H9 (cell line): ENCODE data around the gene LRSAM1. TPM values are rescaled to one million over a fixed set of nuclear protein-coding genes. Genes with fewer than 3 reads are reported as not detected.

Experiments used
- DNase-seq: peaks from one replicate; pipeline ENCODE4 v3.0.0-alpha.2; 2017
- H2AFZ ChIP-seq: one replicate; pipeline ENCODE4 v1.6.1; 2013; ENCODE audit warnings: mild to moderate bottlenecking, low read length, control low read depth, moderate library complexity
- H2AK5ac ChIP-seq: 2 replicates; pipeline ENCODE4 v1.6.1; 2013; ENCODE audit warnings: low read length, control low read depth, mixed read lengths; ENCODE audit not compliant: insufficient read length
- H2BK120ac ChIP-seq: one replicate; pipeline ENCODE4 v1.6.1; 2013; ENCODE audit warnings: low read depth, mild to moderate bottlenecking, low read length, control low read depth, inconsistent platforms; ENCODE audit not compliant: poor library complexity, severe bottlenecking
- H2BK12ac ChIP-seq: 2 replicates; pipeline ENCODE4 v1.6.1; 2013; ENCODE audit warnings: low read length, control low read depth, mixed read lengths, low read depth; ENCODE audit not compliant: insufficient read length
- H2BK15ac ChIP-seq: 2 replicates; pipeline ENCODE4 v1.6.1; 2013; ENCODE audit warnings: low read depth, low read length, control low read depth
- H2BK20ac ChIP-seq: one replicate; pipeline ENCODE4 v1.6.1; 2013; ENCODE audit warnings: low read depth, mild to moderate bottlenecking, low read length, control low read depth, inconsistent platforms; ENCODE audit not compliant: poor library complexity, severe bottlenecking
- H2BK5ac ChIP-seq: 2 replicates; pipeline ENCODE4 v1.6.1; 2013; ENCODE audit warnings: low read length, control low read depth, mixed read lengths; ENCODE audit not compliant: insufficient read length
- H3K14ac ChIP-seq: 2 replicates; pipeline ENCODE4 v1.6.1; 2013; ENCODE audit warnings: low read length, control low read depth; ENCODE audit not compliant: insufficient read depth
- H3K18ac ChIP-seq: 2 replicates; pipeline ENCODE4 v1.6.1; 2013; ENCODE audit warnings: low read depth, mild to moderate bottlenecking, mixed read lengths, low read length, control low read depth; ENCODE audit not compliant: insufficient read length
- H3K23ac ChIP-seq: 2 replicates; pipeline ENCODE4 v1.6.1; 2013; ENCODE audit warnings: low read length, control low read depth, mixed read lengths, low read depth; ENCODE audit not compliant: insufficient read length
- H3K23me2 ChIP-seq: 2 replicates; pipeline ENCODE4 v1.6.1; 2013; ENCODE audit warnings: low read depth, mild to moderate bottlenecking, mixed read lengths, low read length, control low read depth; ENCODE audit not compliant: insufficient read length, poor library complexity, severe bottlenecking
- H3K27ac ChIP-seq: 2 replicates; pipeline ENCODE4 v1.5.1; 2013; ENCODE audit warnings: low read length, control low read depth, mixed read lengths, low read depth; ENCODE audit not compliant: insufficient read length
- H3K27me3 ChIP-seq: 2 replicates; pipeline ENCODE4 v1.6.1; 2013; ENCODE audit warnings: low read length, control low read depth, inconsistent platforms; ENCODE audit not compliant: insufficient read depth
- H3K4ac ChIP-seq: 2 replicates; pipeline ENCODE4 v1.6.1; 2013; ENCODE audit warnings: low read depth, mild to moderate bottlenecking, control low read depth, inconsistent platforms, low read length, moderate library complexity
- H3K4me1 ChIP-seq: 2 replicates; pipeline ENCODE4 v1.6.1; 2013; ENCODE audit warnings: low read length, control low read depth, inconsistent platforms; ENCODE audit not compliant: insufficient read depth
- H3K4me2 ChIP-seq: 2 replicates; pipeline ENCODE4 v1.6.1; 2013; ENCODE audit warnings: low read length, control low read depth, mixed read lengths; ENCODE audit not compliant: insufficient read length, insufficient read depth
- H3K56ac ChIP-seq: 2 replicates; pipeline ENCODE4 v1.6.1; 2013; ENCODE audit warnings: low read depth, mild to moderate bottlenecking, mixed read lengths, low read length, control low read depth; ENCODE audit not compliant: insufficient read length
- H3K79me1 ChIP-seq: 2 replicates; pipeline ENCODE4 v1.6.1; 2013; ENCODE audit warnings: low read depth, mild to moderate bottlenecking, moderate library complexity, low read length, control low read depth, inconsistent platforms; ENCODE audit not compliant: insufficient read depth, poor library complexity, severe bottlenecking
- H3K79me2 ChIP-seq: 2 replicates; pipeline ENCODE4 v1.6.1; 2013; ENCODE audit warnings: low read length, control low read depth, inconsistent platforms; ENCODE audit not compliant: insufficient read depth
- H3K9ac ChIP-seq: 2 replicates; pipeline ENCODE4 v1.6.1; 2013; ENCODE audit warnings: low read length, control low read depth, mixed read lengths; ENCODE audit not compliant: insufficient read length; ENCODE audit errors: extremely low read depth
- H3K9me3 ChIP-seq: one replicate; pipeline ENCODE4 v1.6.1; 2013; ENCODE audit warnings: low read depth, low read length, inconsistent platforms; ENCODE audit not compliant: control insufficient read depth
- H3T11ph ChIP-seq: one replicate; pipeline ENCODE4 v1.6.1; 2013; ENCODE audit warnings: mild to moderate bottlenecking, low read length, control low read depth, inconsistent platforms
- H4K20me1 ChIP-seq: one replicate; pipeline ENCODE4 v1.6.1; 2013; ENCODE audit not compliant: control insufficient read depth, insufficient read length, insufficient read depth
- H4K5ac ChIP-seq: 2 replicates; pipeline ENCODE4 v1.6.1; 2013; ENCODE audit warnings: low read depth, mild to moderate bottlenecking, mixed read lengths, low read length, control low read depth; ENCODE audit not compliant: insufficient read length
- H4K8ac ChIP-seq: replicated peaks from 2 replicates; pipeline ENCODE4 v1.6.1; 2013; ENCODE audit warnings: low read length, control low read depth, mixed read lengths, low read depth; ENCODE audit not compliant: insufficient read length
- H4K91ac ChIP-seq: 2 replicates; pipeline ENCODE4 v1.6.1; 2013; ENCODE audit warnings: low read depth, mild to moderate bottlenecking, moderate library complexity, mixed read lengths, low read length, control low read depth; ENCODE audit not compliant: insufficient read length
- H3K27ac Mint-ChIP-seq, 3 experiments: 2 replicates in 2 of 3; 3 replicates in 1 of 3; pipeline ENCODE4 v1.8.0; 2020 to 2021; ENCODE audit warnings: mixed read lengths in 3 of 3, mild to moderate bottlenecking in 1 of 3, moderate library complexity in 1 of 3
- H3K27me3 Mint-ChIP-seq: 2 replicates; pipeline ENCODE4 v1.8.0; 2021; ENCODE audit warnings: low read depth, mild to moderate bottlenecking, moderate library complexity, mixed read lengths
- H3K36me3 Mint-ChIP-seq, 3 experiments: 2 replicates in 2 of 3; 3 replicates in 1 of 3; pipeline ENCODE4 v1.8.0; 2020 to 2021; ENCODE audit warnings: low read depth in 3 of 3, mixed read lengths in 3 of 3; ENCODE audit not compliant: insufficient read depth in 1 of 3
- H3K4me1 Mint-ChIP-seq, 2 experiments: 2 replicates each; pipeline ENCODE4 v1.8.0; 2020; ENCODE audit warnings: mixed read lengths in 2 of 2
- H3K4me3 Mint-ChIP-seq, 2 experiments: 2 replicates in 1 of 2; 3 replicates in 1 of 2; pipeline ENCODE4 v1.8.0; 2020 to 2021; ENCODE audit warnings: mild to moderate bottlenecking in 2 of 2, mixed read lengths in 2 of 2, moderate library complexity in 1 of 2
- H3K9me3 Mint-ChIP-seq, 2 experiments: 2 replicates in 1 of 2; 3 replicates in 1 of 2; pipeline ENCODE4 v1.8.0; 2020; ENCODE audit warnings: mild to moderate bottlenecking in 2 of 2, mixed read lengths in 2 of 2, moderate library complexity in 1 of 2
- CTCF ChIP-seq: fragments of 200-600 bp; sonication (generic); conservative IDR thresholded peaks from 3 replicates; pipeline ENCODE4 v1.8.0; 2021; ENCODE audit warnings: antibody characterized with exemption, mild to moderate bottlenecking
- WGBS: extraction: QIAGEN DNeasy Blood & Tissue Kit; methylation state at CpG from one replicate; pipeline ENCODE4 v1.1.7; 2013; ENCODE audit warnings: missing lambda C conversion rate, low lambda C conversion rate, mixed read lengths; ENCODE audit not compliant: insufficient read length; ENCODE audit errors: extremely low coverage; 5-methylcytosine and 5-hydroxymethylcytosine counted together
- total RNA-seq: library from RNA; stranded (reverse); gene quantifications from 2 replicates; pipeline ENCODE4 v1.2.1, GENCODE V29; 2021

Gene LRSAM1
- total RNA-seq, 1 experiment from 2014 or later = 16.2 TPM

GRCh38 chr9:127543221-127543620, 91.9 kb downstream of the LRSAM1 start:
- H3K27ac Mint-ChIP-seq = peak overlapping the region in 2 of 3 experiments; percentile 1 to 37; a peak in 3 of 7 replicates

More at GRCh38 chr9:127543221-127543620, 91.9 kb downstream of the LRSAM1 start:
- Mint-ChIP-seq H3K36me3 (peaks cover 0 to 5% (median 0%) of the 10 kb centered on the region in 3 experiments; a peak in 2 of 7 replicates), H3K4me1 (peaks cover 19 to 21% of the 10 kb centered on the region in 2 experiments), H3K9me3 (no peaks in the 10 kb centered on the region), H3K4me3 (no peak overlapping the region), H3K27me3 (no peaks in the 10 kb centered on the region)
- WGBS = no CpG with 5 or more reads among the region's 8 CpGs
- Histone ChIP-seq H2BK15ac (no peak overlapping the region), H2BK5ac (no peak overlapping the region), H4K5ac (no peak overlapping the region), H3K9ac (no peak overlapping the region), H3K56ac (no peak overlapping the region), H3K23me2 (no peaks in the 10 kb centered on the region), H3K4ac (no peak overlapping the region), H3K79me1 (peaks cover 2% of the 10 kb centered on the region), H3K79me2 (peaks cover 1% of the 10 kb centered on the region; the same call in 1 of the 2 replicates), H3K23ac (no peak overlapping the region), H2BK12ac (no peak overlapping the region), H2AFZ (no peak overlapping the region), H2BK20ac (no peak overlapping the region), H4K8ac (no peak overlapping the region), H3K27me3 (no peaks in the 10 kb centered on the region), H2BK120ac (no peak overlapping the region), H3K14ac (no peak overlapping the region), H3K18ac (no peak overlapping the region), H4K20me1 (no peaks in the 10 kb centered on the region), H3T11ph (no peak overlapping the region), H3K4me1 (no peaks in the 10 kb centered on the region; the same call in 1 of the 2 replicates), H2AK5ac (no peak overlapping the region), H3K4me2 (no peak overlapping the region), H3K9me3 (no peaks in the 10 kb centered on the region), H3K27ac (no peak overlapping the region), H4K91ac (no peak overlapping the region)
- TF ChIP-seq CTCF = no peak
- no peak for DNase-seq
